Gastrocnemius medialis (tissue), 4 donors: ENCODE data around the gene SLC18A2.

Experiments
- POLR2A ChIP-seq, 2 donors: fragments of 450-650 bp; IDR thresholded peaks; one replicate each; pipeline ENCODE4 v1.6.1; 2017; ENCODE audit warnings: antibody characterized with exemption in 2 of 2, mild to moderate bottlenecking in 2 of 2, moderate library complexity in 2 of 2
- TF ChIP-seq, protein P1 (sequence below), 5 experiments: fragments of 450-650 bp in 3 of 5; fragments of 200-600 bp in 2 of 5; sonication (generic) in 2 of 5; IDR thresholded peaks in 4 of 5; conservative IDR thresholded peaks in 1 of 5; 1 replicate in 4 of 5; 2 replicates in 1 of 5; pipeline ENCODE4 v1.5.1; 2016 to 2019; ENCODE audit warnings: antibody characterized with exemption in 5 of 5, mild to moderate bottlenecking in 3 of 5, moderate library complexity in 3 of 5

DNA sequence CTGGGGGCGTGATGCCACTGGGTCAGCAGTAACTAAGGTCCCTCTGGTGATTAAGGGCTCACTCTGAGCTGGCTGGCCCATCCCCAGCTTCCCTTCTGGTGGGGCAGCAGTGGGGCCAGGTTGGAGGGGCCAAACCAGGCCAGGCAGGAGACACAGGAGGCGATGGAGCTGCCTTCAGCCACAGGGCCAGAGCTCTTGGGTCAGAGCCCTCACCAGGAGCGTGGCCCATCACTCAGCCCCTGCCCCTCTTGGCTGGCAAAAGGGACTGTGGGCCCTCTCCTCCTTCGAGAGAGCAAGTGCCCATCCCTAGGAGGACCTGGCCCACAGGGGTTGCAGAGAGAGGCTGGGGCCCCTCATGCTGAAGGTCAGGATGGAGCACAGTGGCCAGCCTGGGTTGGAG is 39.1 kb upstream of the SLC18A2 start:
- TF ChIP-seq POLR2A (IDR thresholded peaks at IDR 0.05) = no peak
- TF ChIP-seq, protein P1, sequence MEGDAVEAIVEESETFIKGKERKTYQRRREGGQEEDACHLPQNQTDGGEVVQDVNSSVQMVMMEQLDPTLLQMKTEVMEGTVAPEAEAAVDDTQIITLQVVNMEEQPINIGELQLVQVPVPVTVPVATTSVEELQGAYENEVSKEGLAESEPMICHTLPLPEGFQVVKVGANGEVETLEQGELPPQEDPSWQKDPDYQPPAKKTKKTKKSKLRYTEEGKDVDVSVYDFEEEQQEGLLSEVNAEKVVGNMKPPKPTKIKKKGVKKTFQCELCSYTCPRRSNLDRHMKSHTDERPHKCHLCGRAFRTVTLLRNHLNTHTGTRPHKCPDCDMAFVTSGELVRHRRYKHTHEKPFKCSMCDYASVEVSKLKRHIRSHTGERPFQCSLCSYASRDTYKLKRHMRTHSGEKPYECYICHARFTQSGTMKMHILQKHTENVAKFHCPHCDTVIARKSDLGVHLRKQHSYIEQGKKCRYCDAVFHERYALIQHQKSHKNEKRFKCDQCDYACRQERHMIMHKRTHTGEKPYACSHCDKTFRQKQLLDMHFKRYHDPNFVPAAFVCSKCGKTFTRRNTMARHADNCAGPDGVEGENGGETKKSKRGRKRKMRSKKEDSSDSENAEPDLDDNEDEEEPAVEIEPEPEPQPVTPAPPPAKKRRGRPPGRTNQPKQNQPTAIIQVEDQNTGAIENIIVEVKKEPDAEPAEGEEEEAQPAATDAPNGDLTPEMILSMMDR (IDR thresholded peaks at IDR 0.05 in 4 of 5, conservative IDR thresholded peaks at IDR 0.05 in 1 of 5) = no peak
